ENCODE data around the gene KIAA0232.

DNA sequence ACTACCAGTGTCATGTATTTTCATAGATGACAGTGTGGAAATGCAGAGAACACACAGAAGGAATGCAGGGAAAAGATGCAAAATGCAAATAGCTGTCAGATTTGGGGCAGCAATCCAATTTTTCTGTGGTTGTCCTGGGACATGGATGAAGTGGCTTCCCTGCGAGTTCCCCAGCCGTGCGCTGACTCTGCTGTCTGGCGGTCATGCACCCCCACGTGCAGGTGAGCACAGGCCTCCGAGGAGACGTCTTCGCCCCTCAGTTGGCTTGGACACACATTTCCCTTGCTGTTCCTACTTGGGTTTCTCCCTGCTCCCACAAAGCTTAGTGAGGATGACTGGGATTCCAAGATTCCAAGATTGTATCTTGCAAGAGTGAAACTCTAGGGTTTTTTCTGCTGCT, 42.2 kb upstream of the KIAA0232 start:
- TF ChIP-seq TOE1 (IDR thresholded peaks at IDR 0.05; ENCODE audit: borderline replicate concordance) = no peak
- no peak for TF ChIP-seq TOE1 (CRISPR knock-in tag; IDR thresholded peaks at IDR 0.05; ENCODE audit: borderline replicate concordance, low read depth)
- TF ChIP-seq, protein P1, sequence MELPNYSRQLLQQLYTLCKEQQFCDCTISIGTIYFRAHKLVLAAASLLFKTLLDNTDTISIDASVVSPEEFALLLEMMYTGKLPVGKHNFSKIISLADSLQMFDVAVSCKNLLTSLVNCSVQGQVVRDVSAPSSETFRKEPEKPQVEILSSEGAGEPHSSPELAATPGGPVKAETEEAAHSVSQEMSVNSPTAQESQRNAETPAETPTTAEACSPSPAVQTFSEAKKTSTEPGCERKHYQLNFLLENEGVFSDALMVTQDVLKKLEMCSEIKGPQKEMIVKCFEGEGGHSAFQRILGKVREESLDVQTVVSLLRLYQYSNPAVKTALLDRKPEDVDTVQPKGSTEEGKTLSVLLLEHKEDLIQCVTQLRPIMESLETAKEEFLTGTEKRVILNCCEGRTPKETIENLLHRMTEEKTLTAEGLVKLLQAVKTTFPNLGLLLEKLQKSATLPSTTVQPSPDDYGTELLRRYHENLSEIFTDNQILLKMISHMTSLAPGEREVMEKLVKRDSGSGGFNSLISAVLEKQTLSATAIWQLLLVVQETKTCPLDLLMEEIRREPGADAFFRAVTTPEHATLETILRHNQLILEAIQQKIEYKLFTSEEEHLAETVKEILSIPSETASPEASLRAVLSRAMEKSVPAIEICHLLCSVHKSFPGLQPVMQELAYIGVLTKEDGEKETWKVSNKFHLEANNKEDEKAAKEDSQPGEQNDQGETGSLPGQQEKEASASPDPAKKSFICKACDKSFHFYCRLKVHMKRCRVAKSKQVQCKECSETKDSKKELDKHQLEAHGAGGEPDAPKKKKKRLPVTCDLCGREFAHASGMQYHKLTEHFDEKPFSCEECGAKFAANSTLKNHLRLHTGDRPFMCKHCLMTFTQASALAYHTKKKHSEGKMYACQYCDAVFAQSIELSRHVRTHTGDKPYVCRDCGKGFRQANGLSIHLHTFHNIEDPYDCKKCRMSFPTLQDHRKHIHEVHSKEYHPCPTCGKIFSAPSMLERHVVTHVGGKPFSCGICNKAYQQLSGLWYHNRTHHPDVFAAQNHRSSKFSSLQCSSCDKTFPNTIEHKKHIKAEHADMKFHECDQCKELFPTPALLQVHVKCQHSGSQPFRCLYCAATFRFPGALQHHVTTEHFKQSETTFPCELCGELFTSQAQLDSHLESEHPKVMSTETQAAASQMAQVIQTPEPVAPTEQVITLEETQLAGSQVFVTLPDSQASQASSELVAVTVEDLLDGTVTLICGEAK (IDR thresholded peaks at IDR 0.05) = no peak
- TF ChIP-seq, protein P1 (CRISPR knock-in tag; IDR thresholded peaks at IDR 0.05) = no peak
- no peak for TF ChIP-seq PCBP2 (IDR thresholded peaks at IDR 0.05; ENCODE audit: low read depth, low read length, poor library complexity, severe bottlenecking)
- no peak for TF ChIP-seq U2AF1 (optimal IDR thresholded peaks at IDR 0.05; ENCODE audit: low read depth, low read length)
- TF ChIP-seq SRF (CRISPR knock-in tag; IDR thresholded peaks at IDR 0.05) = no peak
- TF ChIP-seq ZFP1 (CRISPR knock-in tag; IDR thresholded peaks at IDR 0.05) = no peak
- TF ChIP-seq ETV5 (CRISPR knock-in tag; IDR thresholded peaks at IDR 0.05; ENCODE audit: low read depth) = no peak
- TF ChIP-seq ZNF23 (CRISPR knock-in tag; IDR thresholded peaks at IDR 0.05) = no peak
- TF ChIP-seq, protein P2, sequence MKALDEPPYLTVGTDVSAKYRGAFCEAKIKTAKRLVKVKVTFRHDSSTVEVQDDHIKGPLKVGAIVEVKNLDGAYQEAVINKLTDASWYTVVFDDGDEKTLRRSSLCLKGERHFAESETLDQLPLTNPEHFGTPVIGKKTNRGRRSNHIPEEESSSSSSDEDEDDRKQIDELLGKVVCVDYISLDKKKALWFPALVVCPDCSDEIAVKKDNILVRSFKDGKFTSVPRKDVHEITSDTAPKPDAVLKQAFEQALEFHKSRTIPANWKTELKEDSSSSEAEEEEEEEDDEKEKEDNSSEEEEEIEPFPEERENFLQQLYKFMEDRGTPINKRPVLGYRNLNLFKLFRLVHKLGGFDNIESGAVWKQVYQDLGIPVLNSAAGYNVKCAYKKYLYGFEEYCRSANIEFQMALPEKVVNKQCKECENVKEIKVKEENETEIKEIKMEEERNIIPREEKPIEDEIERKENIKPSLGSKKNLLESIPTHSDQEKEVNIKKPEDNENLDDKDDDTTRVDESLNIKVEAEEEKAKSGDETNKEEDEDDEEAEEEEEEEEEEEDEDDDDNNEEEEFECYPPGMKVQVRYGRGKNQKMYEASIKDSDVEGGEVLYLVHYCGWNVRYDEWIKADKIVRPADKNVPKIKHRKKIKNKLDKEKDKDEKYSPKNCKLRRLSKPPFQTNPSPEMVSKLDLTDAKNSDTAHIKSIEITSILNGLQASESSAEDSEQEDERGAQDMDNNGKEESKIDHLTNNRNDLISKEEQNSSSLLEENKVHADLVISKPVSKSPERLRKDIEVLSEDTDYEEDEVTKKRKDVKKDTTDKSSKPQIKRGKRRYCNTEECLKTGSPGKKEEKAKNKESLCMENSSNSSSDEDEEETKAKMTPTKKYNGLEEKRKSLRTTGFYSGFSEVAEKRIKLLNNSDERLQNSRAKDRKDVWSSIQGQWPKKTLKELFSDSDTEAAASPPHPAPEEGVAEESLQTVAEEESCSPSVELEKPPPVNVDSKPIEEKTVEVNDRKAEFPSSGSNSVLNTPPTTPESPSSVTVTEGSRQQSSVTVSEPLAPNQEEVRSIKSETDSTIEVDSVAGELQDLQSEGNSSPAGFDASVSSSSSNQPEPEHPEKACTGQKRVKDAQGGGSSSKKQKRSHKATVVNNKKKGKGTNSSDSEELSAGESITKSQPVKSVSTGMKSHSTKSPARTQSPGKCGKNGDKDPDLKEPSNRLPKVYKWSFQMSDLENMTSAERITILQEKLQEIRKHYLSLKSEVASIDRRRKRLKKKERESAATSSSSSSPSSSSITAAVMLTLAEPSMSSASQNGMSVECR (CRISPR knock-in tag; IDR thresholded peaks at IDR 0.05) = no peak
- TF ChIP-seq ZNF76 (CRISPR knock-in tag; IDR thresholded peaks at IDR 0.05; ENCODE audit: borderline replicate concordance) = no peak
- TF ChIP-seq TRIM24 (IDR thresholded peaks at IDR 0.05) = no peak
- no peak for TF ChIP-seq HMG20B (CRISPR knock-in tag; IDR thresholded peaks at IDR 0.05)

Measured in K562 (cell line).